Measurements from ENCODE around the gene GSTO1. TPM values are rescaled to one million over a fixed set of nuclear protein-coding genes. Genes with fewer than 3 reads are reported as not detected.

The GSTO1 gene
- total and polyA plus RNA-seq, 4 donors: 137 to 349 (median 211) TPM

GRCh38 chr10:104243512-104243911 is 11.2 kb upstream of the GSTO1 start:
- no peaks in the 10 kb centered on the region for H3K27me3 ChIP-seq (ENCODE audit: control insufficient read depth in 4 of 4, insufficient read depth in 4 of 4, low read length in 3 of 4)
- H3K4me3 ChIP-seq (ENCODE audit: low read depth in 1 of 3, low read length in 3 of 3): no peak overlapping the region
- no peaks in the 10 kb centered on the region for H3K9me3 ChIP-seq (ENCODE audit: control insufficient read depth in 4 of 4, low read length in 3 of 4)
- H3K9ac ChIP-seq (ENCODE audit: low read depth in 1 of 2, low read length in 2 of 2): no peak overlapping the region
- H3K4me1 ChIP-seq (ENCODE audit: control insufficient read depth in 4 of 4, insufficient read depth in 4 of 4, low read length in 3 of 4): no peaks in the 10 kb centered on the region
- no peak overlapping the region for H3K27ac ChIP-seq (ENCODE audit: low read depth in 1 of 2, low read length in 2 of 2)
- no peak for DNase-seq (ENCODE audit: low spot score)
- TF ChIP-seq FOXA2 (IDR thresholded peaks at IDR 0.05) (no peak), FOXA1 (IDR thresholded peaks at IDR 0.05) (no peak), TAF1 (conservative IDR thresholded peaks at IDR 0.05) (no peak), GABPA (IDR thresholded peaks at IDR 0.05 in 1 of 2, conservative IDR thresholded peaks at IDR 0.05 in 1 of 2) (no peak), REST (IDR thresholded peaks at IDR 0.05) (no peak), SP1 (IDR thresholded peaks at IDR 0.05) (no peak), HNF4G (IDR thresholded peaks at IDR 0.05) (no peak), CTCF (IDR thresholded peaks at IDR 0.05; ENCODE audit: low read depth, low read length, missing input control) (no peak), HNF4A (conservative IDR thresholded peaks at IDR 0.05) (no peak), NR2F2 (IDR thresholded peaks at IDR 0.05) (no peak), JUND (IDR thresholded peaks at IDR 0.05) (no peak), YY1 (IDR thresholded peaks at IDR 0.05) (no peak), RAD21 (IDR thresholded peaks at IDR 0.05) (no peak), MAX (IDR thresholded peaks at IDR 0.05) (no peak), ZBTB33 (IDR thresholded peaks at IDR 0.05) (no peak)
- TF ChIP-seq, protein P1, sequence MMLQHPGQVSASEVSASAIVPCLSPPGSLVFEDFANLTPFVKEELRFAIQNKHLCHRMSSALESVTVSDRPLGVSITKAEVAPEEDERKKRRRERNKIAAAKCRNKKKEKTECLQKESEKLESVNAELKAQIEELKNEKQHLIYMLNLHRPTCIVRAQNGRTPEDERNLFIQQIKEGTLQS (IDR thresholded peaks at IDR 0.05): no peak
- 70% methylated on average over 5 of the region's 5 CpGs for WGBS
- no peaks in the 10 kb centered on the region for H3K36me3 ChIP-seq (ENCODE audit: control insufficient read depth in 4 of 4, insufficient read depth in 3 of 4, low read depth in 1 of 4, low read length in 3 of 4)

- no peak overlapping the region for H3K4me3 ChIP-seq (ENCODE audit: low read depth in 1 of 3, low read length in 3 of 3)
- no peak for DNase-seq (ENCODE audit: low spot score)
- WGBS: 98% methylated on average over 34 of the region's 34 CpGs
- H3K27ac ChIP-seq (ENCODE audit: low read depth in 1 of 2, low read length in 2 of 2): no peak overlapping the region
- H3K36me3 ChIP-seq (ENCODE audit: control insufficient read depth in 4 of 4, insufficient read depth in 3 of 4, low read depth in 1 of 4, low read length in 3 of 4): no peaks in the 10 kb centered on the region
- no peaks in the 10 kb centered on the region for H3K4me1 ChIP-seq (ENCODE audit: control insufficient read depth in 4 of 4, insufficient read depth in 4 of 4, low read length in 3 of 4)
- H3K27me3 ChIP-seq (ENCODE audit: control insufficient read depth in 4 of 4, insufficient read depth in 4 of 4, low read length in 3 of 4): no peaks in the 10 kb centered on the region
- H3K9ac ChIP-seq (ENCODE audit: low read depth in 1 of 2, low read length in 2 of 2): no peak overlapping the region
- H3K9me3 ChIP-seq (ENCODE audit: control insufficient read depth in 4 of 4, low read length in 3 of 4): no peaks in the 10 kb centered on the region
- no peak for TF ChIP-seq JUND (IDR thresholded peaks at IDR 0.05)
- no peak for TF ChIP-seq FOXA2 (IDR thresholded peaks at IDR 0.05)
- no peak for TF ChIP-seq NR2F2 (IDR thresholded peaks at IDR 0.05)
- TF ChIP-seq RAD21 (IDR thresholded peaks at IDR 0.05): no peak
- TF ChIP-seq TAF1 (conservative IDR thresholded peaks at IDR 0.05): no peak
- TF ChIP-seq ZBTB33 (IDR thresholded peaks at IDR 0.05): no peak
- no peak for TF ChIP-seq EGR1 (IDR thresholded peaks at IDR 0.05; ENCODE audit: low read depth in 2 of 2)
- TF ChIP-seq SP1 (IDR thresholded peaks at IDR 0.05): no peak
- TF ChIP-seq FOXA1 (IDR thresholded peaks at IDR 0.05): no peak
- TF ChIP-seq MAX (IDR thresholded peaks at IDR 0.05): no peak
- no peak for TF ChIP-seq GABPA (IDR thresholded peaks at IDR 0.05 in 1 of 2, conservative IDR thresholded peaks at IDR 0.05 in 1 of 2)
- TF ChIP-seq, protein P1 (IDR thresholded peaks at IDR 0.05): no peak
- TF ChIP-seq RXRA (IDR thresholded peaks at IDR 0.05): no peak
- no peak for TF ChIP-seq HNF4G (IDR thresholded peaks at IDR 0.05)
These were observed 9.5 kb upstream of the GSTO1 start for GRCh38 chr10:104245066-104245632.
